ENCODE data around the gene MCF2L2. TPM values are rescaled to one million over a fixed set of nuclear protein-coding genes. Genes with fewer than 3 reads are reported as not detected.

Gene MCF2L2
- total and polyA plus RNA-seq, 2 donors from 2014 or later, result 0.32 to 1.7 TPM

GRCh38 chr3:183202004-183202722, 226.3 kb downstream of the MCF2L2 start:
- DNase-seq (no peak), FAIRE-seq (no peak)
- Histone ChIP-seq H3K4me1 (ENCODE audit: control insufficient read depth in 2 of 3, insufficient read depth in 2 of 3, low read depth in 1 of 3, low read length in 3 of 3) (no peaks in the 10 kb centered on the region), H3K27ac (ENCODE audit: low read depth in 2 of 2, low read length in 2 of 2) (no peak overlapping the region), H3K4me3 (ENCODE audit: low read length in 3 of 3) (no peak overlapping the region), H3K27me3 (ENCODE audit: control insufficient read depth, insufficient read depth, low read length) (no peaks in the 10 kb centered on the region), H3K36me3 (ENCODE audit: control insufficient read depth in 2 of 3, insufficient read depth in 3 of 3, low read length in 3 of 3) (no peaks in the 10 kb centered on the region), H3K9ac (ENCODE audit: low read length in 3 of 3) (no peak overlapping the region), H3K9me3 (ENCODE audit: control insufficient read depth in 2 of 3, insufficient read depth in 1 of 3, low read length in 3 of 3) (no peaks in the 10 kb centered on the region)
- no peak for TF ChIP-seq CTCF (IDR thresholded peaks at IDR 0.05; ENCODE audit: borderline replicate concordance, extremely low read depth, insufficient read depth)
- intact Hi-C loops (cut with DNase I), result no loop called here

- DNase-seq (no peak), FAIRE-seq (no peak)
- no peaks in the 10 kb centered on the region for H3K27me3 ChIP-seq (ENCODE audit: control insufficient read depth, insufficient read depth, low read length)
- no peak overlapping the region for H3K27ac ChIP-seq (ENCODE audit: low read depth in 2 of 2, low read length in 2 of 2)
- H3K4me3 ChIP-seq (ENCODE audit: low read length in 3 of 3), result no peak overlapping the region
- no peaks in the 10 kb centered on the region for H3K36me3 ChIP-seq (ENCODE audit: control insufficient read depth in 2 of 3, insufficient read depth in 3 of 3, low read length in 3 of 3)
- no peak for TF ChIP-seq CTCF (IDR thresholded peaks at IDR 0.05; ENCODE audit: borderline replicate concordance, extremely low read depth, insufficient read depth)
- intact Hi-C loops (cut with DNase I), result no loop called here
- H3K9ac ChIP-seq (ENCODE audit: low read length in 3 of 3), result no peak overlapping the region
- no peaks in the 10 kb centered on the region for H3K4me1 ChIP-seq (ENCODE audit: control insufficient read depth in 2 of 3, insufficient read depth in 2 of 3, low read depth in 1 of 3, low read length in 3 of 3)
- no peaks in the 10 kb centered on the region for H3K9me3 ChIP-seq (ENCODE audit: control insufficient read depth in 2 of 3, insufficient read depth in 1 of 3, low read length in 3 of 3)
These were observed 229.5 kb downstream of the MCF2L2 start for GRCh38 chr3:183198939-183199338.

GRCh38 chr3:183197734-183198133, 230.7 kb downstream of the MCF2L2 start:
- intact Hi-C loops (cut with DNase I), result no loop called here
- Histone ChIP-seq H3K4me1 (ENCODE audit: control insufficient read depth in 2 of 3, insufficient read depth in 2 of 3, low read depth in 1 of 3, low read length in 3 of 3) (no peaks in the 10 kb centered on the region), H3K27ac (ENCODE audit: low read depth in 2 of 2, low read length in 2 of 2) (no peak overlapping the region), H3K36me3 (ENCODE audit: control insufficient read depth in 2 of 3, insufficient read depth in 3 of 3, low read length in 3 of 3) (no peaks in the 10 kb centered on the region), H3K4me3 (ENCODE audit: low read length in 3 of 3) (no peak overlapping the region), H3K9ac (ENCODE audit: low read length in 3 of 3) (no peak overlapping the region), H3K27me3 (ENCODE audit: control insufficient read depth, insufficient read depth, low read length) (no peaks in the 10 kb centered on the region), H3K9me3 (ENCODE audit: control insufficient read depth in 2 of 3, insufficient read depth in 1 of 3, low read length in 3 of 3) (no peaks in the 10 kb centered on the region)
- TF ChIP-seq CTCF (IDR thresholded peaks at IDR 0.05; ENCODE audit: borderline replicate concordance, extremely low read depth, insufficient read depth), result no peak
- DNase-seq (no peak), FAIRE-seq (no peak)

- Histone ChIP-seq H3K27me3 (ENCODE audit: control insufficient read depth, insufficient read depth, low read length) (no peaks in the 10 kb centered on the region), H3K4me1 (ENCODE audit: control insufficient read depth in 2 of 3, insufficient read depth in 2 of 3, low read depth in 1 of 3, low read length in 3 of 3) (no peaks in the 10 kb centered on the region), H3K27ac (ENCODE audit: low read depth in 2 of 2, low read length in 2 of 2) (no peak overlapping the region), H3K4me3 (ENCODE audit: low read length in 3 of 3) (no peak overlapping the region), H3K36me3 (ENCODE audit: control insufficient read depth in 2 of 3, insufficient read depth in 3 of 3, low read length in 3 of 3) (no peaks in the 10 kb centered on the region), H3K9me3 (ENCODE audit: control insufficient read depth in 2 of 3, insufficient read depth in 1 of 3, low read length in 3 of 3) (no peaks in the 10 kb centered on the region), H3K9ac (ENCODE audit: low read length in 3 of 3) (no peak overlapping the region)
- DNase-seq (no peak), FAIRE-seq (no peak)
- intact Hi-C loops (cut with DNase I), result no loop called here
- TF ChIP-seq CTCF (IDR thresholded peaks at IDR 0.05; ENCODE audit: borderline replicate concordance, extremely low read depth, insufficient read depth), result no peak
These were observed 233.2 kb downstream of the MCF2L2 start for GRCh38 chr3:183195266-183195665.

Data from kidney (tissue), 14 donors.